Measurements from ENCODE around the gene RNF17.
A peak's percentile ranks its signal among the peaks of the same experiment; 100 is the strongest.
"Not testable (repeated sequence)": the region's sequence is repeated elsewhere in the genome, so short reads cannot be mapped to it uniquely, and the experiment has no call there.

The RNF17 gene

GRCh38 chr13:24777171-24777570 lies 13.2 kb downstream of the RNF17 start:
- DNase-seq (ENCODE audit: low spot score): no peak
- TF ChIP-seq CTCF (IDR thresholded peaks at IDR 0.05; ENCODE audit: extremely low read depth, missing control alignments): no peak

DNA sequence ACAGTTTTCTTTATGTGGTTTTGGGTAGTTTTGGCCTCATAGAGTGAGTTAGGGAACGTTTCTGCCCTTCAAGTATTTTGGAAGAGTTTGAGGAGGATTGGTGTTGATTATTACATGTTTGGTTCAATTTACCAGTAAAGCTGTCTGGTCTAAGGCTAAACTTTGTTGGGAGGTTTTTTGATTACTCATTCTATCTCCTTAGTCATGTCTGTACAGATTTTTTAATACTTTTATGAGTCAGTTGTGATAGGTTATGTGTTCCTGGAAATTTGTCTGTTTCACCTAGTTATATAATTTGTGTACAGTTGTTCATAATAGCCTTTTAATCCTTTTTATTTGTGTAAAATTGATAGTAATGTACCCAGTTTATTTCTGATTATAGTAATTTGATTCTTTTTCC lies 20.4 kb downstream of the RNF17 start:
- DNase-seq (ENCODE audit: low spot score): no peak
- TF ChIP-seq CTCF (IDR thresholded peaks at IDR 0.05; ENCODE audit: extremely low read depth, missing control alignments): no peak

DNA sequence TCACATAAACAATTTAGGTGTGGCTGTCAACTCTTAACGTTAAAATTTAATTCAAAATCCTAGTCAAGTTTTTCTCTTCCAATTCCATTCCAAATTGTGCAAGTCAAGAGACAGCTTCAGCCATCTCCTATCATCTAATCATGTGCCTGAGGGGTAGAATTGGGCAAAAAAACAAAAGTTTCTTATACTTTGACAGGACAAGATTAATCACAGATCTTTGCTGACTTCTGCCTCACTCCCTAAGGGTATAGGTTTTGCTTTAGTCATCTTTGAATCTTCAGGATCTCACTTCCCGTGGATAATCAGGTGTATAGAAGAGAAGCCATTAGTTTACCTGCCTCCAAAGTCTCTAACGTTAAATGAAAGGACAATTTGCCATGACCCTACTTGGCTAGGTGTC lies 24.6 kb downstream of the RNF17 start:
- no peak for DNase-seq (ENCODE audit: low spot score)
- TF ChIP-seq CTCF (IDR thresholded peaks at IDR 0.05; ENCODE audit: extremely low read depth, missing control alignments): no peak

DNA sequence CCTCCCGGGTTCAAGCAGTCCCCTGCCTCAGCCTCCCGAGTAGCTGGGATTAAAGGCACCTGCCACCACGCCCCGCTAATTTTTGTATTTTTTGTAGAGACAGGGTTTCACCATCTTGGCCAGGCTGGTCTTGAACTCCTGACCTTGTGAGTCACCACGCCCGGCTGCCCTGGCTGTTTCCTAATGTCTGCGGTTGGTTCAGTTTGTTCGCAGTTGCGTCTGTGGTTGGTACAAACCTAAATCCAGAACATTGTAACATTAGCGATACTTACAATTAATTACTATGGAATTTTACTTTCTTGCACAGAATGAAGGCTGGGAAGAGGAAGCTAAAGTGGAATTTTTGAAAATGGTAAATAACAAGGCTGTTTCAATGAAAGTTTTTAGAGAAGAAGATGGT lies 38.1 kb downstream of the RNF17 start:
- no peak for DNase-seq (ENCODE audit: low spot score)
- TF ChIP-seq CTCF (IDR thresholded peaks at IDR 0.05; ENCODE audit: extremely low read depth, missing control alignments): no peak

DNA sequence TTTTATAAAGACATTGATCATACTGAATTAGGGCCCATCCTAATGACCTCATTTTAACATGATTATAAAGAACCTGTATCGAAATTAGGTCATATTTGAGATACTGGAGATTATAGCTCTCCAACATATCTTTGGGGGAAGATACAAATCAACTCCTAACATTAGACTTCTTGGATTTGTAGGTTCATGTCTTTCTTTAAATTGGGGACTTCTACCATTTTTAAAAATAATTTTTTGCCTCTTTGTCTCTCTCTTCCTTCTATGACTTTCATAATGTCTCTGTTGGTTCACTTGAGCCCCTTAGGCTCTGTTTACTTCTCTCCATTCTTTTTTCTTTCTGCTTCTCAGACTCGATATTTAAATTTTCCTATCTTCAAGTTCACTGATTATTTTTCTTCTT lies 57.2 kb downstream of the RNF17 start:
- DNase-seq (ENCODE audit: low spot score): no peak
- TF ChIP-seq CTCF (IDR thresholded peaks at IDR 0.05; ENCODE audit: extremely low read depth, missing control alignments): no peak

DNA sequence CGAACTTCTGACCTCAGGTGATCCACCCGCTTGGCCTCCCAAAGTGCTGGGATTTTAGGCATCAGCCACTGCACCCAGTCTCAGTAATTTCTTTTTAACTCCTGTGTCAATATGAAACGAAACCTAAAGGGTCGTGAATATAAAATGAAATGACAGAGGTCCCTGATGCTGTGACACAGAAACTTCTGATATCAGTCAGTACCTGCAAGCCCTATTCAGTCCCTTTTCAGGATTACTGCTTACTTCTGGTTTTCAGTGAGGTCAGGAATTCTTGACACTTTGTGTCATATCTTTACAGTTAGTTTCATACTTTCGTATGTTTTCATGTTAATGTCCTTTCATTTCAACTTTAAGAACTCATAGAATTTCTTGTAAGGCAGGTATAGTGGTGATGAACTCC lies 58.7 kb downstream of the RNF17 start:
- no peak for TF ChIP-seq CTCF (IDR thresholded peaks at IDR 0.05; ENCODE audit: extremely low read depth, missing control alignments)
- peak; percentile 19 for DNase-seq (ENCODE audit: low spot score)

DNA sequence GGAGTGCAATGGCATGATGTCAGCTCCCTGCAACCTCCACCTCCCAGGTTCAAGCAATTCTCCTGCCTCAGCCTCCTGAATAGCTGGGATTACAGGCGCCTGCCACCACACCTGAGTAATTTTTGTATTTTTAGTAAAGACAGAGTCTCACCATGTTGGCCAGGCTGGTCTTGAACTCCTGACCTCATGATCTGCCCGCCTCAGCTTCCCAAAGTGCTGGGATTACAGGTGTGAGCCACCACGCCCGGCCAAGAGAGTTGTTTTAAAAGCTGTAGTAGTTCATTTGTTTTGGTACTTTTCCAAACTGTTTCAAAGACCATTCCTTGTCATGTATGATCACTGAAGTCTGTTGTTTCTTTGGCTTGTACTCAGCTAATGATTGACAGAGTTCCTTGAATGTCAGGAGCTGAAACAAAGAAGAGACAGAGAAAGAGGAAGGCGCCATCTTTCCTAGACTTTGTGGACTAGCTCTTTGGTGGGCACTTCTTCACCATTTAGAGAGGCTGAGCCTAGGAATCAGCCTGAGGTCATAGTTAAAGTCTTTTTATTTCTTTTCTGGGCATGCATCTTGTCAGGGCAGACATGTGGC lies 59.2 kb downstream of the RNF17 start:
- not testable (repeated sequence) for DNase-seq (ENCODE audit: low spot score)

DNA sequence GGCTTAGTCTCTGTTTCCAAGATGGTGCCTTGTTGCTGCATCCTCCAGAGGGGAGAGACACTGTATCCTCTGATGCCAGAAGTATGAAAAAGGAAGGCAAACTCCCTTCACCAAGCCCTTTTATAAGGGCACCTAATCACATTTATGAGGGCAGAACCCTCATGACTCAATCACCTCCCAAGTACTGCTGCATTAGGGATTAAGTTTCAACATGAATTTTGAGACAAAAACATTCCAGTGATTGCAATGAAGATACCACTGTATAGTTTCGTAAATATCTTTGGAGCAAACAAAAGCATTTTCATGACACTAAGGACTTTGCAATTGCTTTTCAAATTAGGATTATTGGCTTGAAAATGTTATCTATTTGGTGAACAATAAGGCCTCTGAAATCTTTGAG lies 63.8 kb downstream of the RNF17 start:
- no peak for TF ChIP-seq CTCF (IDR thresholded peaks at IDR 0.05; ENCODE audit: extremely low read depth, missing control alignments)
- no peak for DNase-seq (ENCODE audit: low spot score)
